CD14-positive monocyte (primary cell): ENCODE data around the gene PKP2. TPM values are rescaled to one million over a fixed set of nuclear protein-coding genes. Genes with fewer than 3 reads are reported as not detected.

ENCODE experiments used
- DNase-seq, 3 donors: peaks; one replicate each; pipeline ENCODE4 v3.0.0-alpha.2; 2011 to 2022
- H2AFZ ChIP-seq: 2 replicates; pipeline ENCODE4 v1.6.0; 2012; ENCODE audit warnings: mild to moderate bottlenecking, low read depth, low read length, inconsistent platforms; ENCODE audit not compliant: insufficient read depth, poor library complexity, severe bottlenecking
- H3K27ac ChIP-seq, 2 donors: 1 replicate in 1 of 2; 2 replicates in 1 of 2; pipeline ENCODE4 v1.5.1; 2012 to 2013; ENCODE audit warnings: low read length in 2 of 2, control low read depth in 1 of 2, inconsistent platforms in 1 of 2, low read depth in 1 of 2, mild to moderate bottlenecking in 1 of 2
- H3K27me3 ChIP-seq, 2 donors: one replicate each; pipeline versions ENCODE4 v1.6.0 to v1.6.1; 2011 to 2013; ENCODE audit warnings: low read length in 2 of 2; ENCODE audit not compliant: control insufficient read depth in 2 of 2, insufficient read depth in 2 of 2
- H3K36me3 ChIP-seq, 2 donors: replicated peaks in 1 of 2; 1 replicate in 1 of 2; 2 replicates in 1 of 2; pipeline versions ENCODE4 v1.5.1 to v1.6.1; 2012 to 2013; ENCODE audit warnings: low read length in 2 of 2, control low read depth in 1 of 2, inconsistent platforms in 1 of 2, mild to moderate bottlenecking in 1 of 2; ENCODE audit not compliant: insufficient read depth in 2 of 2, control insufficient read depth in 1 of 2
- H3K4me1 ChIP-seq, 2 donors: 1 replicate in 1 of 2; 2 replicates in 1 of 2; pipeline versions ENCODE4 v1.5.1 to v1.6.1; 2012 to 2013; ENCODE audit warnings: low read length in 2 of 2, control low read depth in 1 of 2, inconsistent platforms in 1 of 2, mild to moderate bottlenecking in 1 of 2, moderate library complexity in 1 of 2; ENCODE audit not compliant: insufficient read depth in 2 of 2, control insufficient read depth in 1 of 2
- H3K4me2 ChIP-seq: replicated peaks from 2 replicates; pipeline ENCODE3; 2012; ENCODE audit warnings: low read length, moderate library complexity, mild to moderate bottlenecking; ENCODE audit not compliant: poor library complexity, severe bottlenecking; ENCODE audit errors: extremely low read depth
- H3K4me3 ChIP-seq, 3 experiments: fragments of 200-600 bp in 1 of 3; sonication (generic) in 1 of 3; replicated peaks in 1 of 3; 1 replicate in 2 of 3; 2 replicates in 1 of 3; pipeline ENCODE4 v1.5.1; 2011 to 2013; ENCODE audit warnings: low read length in 3 of 3, mild to moderate bottlenecking in 3 of 3, control low read depth in 2 of 3, low read depth in 2 of 3, inconsistent platforms in 1 of 3, moderate library complexity in 1 of 3
- H3K79me2 ChIP-seq: 2 replicates; pipeline ENCODE4 v1.6.0; 2012; ENCODE audit warnings: mild to moderate bottlenecking, control low read depth, inconsistent platforms, low read length, moderate library complexity; ENCODE audit not compliant: insufficient read depth
- H3K9ac ChIP-seq: 2 replicates; pipeline ENCODE4 v1.6.0; 2017; ENCODE audit warnings: low read length, mild to moderate bottlenecking; ENCODE audit not compliant: insufficient read depth, poor library complexity, severe bottlenecking
- H3K9me3 ChIP-seq, 2 donors: replicated peaks in 1 of 2; 1 replicate in 1 of 2; 2 replicates in 1 of 2; pipeline versions ENCODE4 v1.5.1 to v1.6.1; 2012 to 2013; ENCODE audit warnings: low read length in 2 of 2, control low read depth in 1 of 2; ENCODE audit not compliant: control insufficient read depth in 1 of 2, insufficient read depth in 1 of 2
- H4K20me1 ChIP-seq: 2 replicates; pipeline ENCODE4 v1.6.0; 2012; ENCODE audit warnings: mild to moderate bottlenecking, low read length, control low read depth, moderate library complexity; ENCODE audit not compliant: insufficient read depth
- H3K27ac Mint-ChIP-seq, 7 donors: one replicate each; pipeline ENCODE4 v1.8.0; 2020; ENCODE audit warnings: mild to moderate bottlenecking in 7 of 7, mixed read lengths in 7 of 7, moderate library complexity in 6 of 7, inconsistent platforms in 2 of 7
- H3K27me3 Mint-ChIP-seq, 3 donors: one replicate each; pipeline ENCODE4 v1.8.0; 2021 to 2022; ENCODE audit warnings: low read depth in 3 of 3, mild to moderate bottlenecking in 3 of 3, mixed read lengths in 3 of 3, moderate library complexity in 3 of 3, inconsistent platforms in 1 of 3
- H3K36me3 Mint-ChIP-seq, 2 donors: one replicate each; pipeline ENCODE4 v1.8.0; 2020; ENCODE audit warnings: mixed read lengths in 2 of 2, inconsistent platforms in 1 of 2, mild to moderate bottlenecking in 1 of 2
- H3K4me1 Mint-ChIP-seq: one replicate; pipeline ENCODE4 v1.8.0; 2020; ENCODE audit warnings: mild to moderate bottlenecking, mixed read lengths
- H3K4me3 Mint-ChIP-seq, 2 donors: one replicate each; pipeline ENCODE4 v1.8.0; 2020; ENCODE audit warnings: mild to moderate bottlenecking in 2 of 2, mixed read lengths in 2 of 2, moderate library complexity in 1 of 2
- H3K9me3 Mint-ChIP-seq, 7 donors: one replicate each; pipeline ENCODE4 v1.8.0; 2020 to 2022; ENCODE audit warnings: mixed read lengths in 7 of 7, mild to moderate bottlenecking in 6 of 7, moderate library complexity in 6 of 7, inconsistent platforms in 2 of 7
- CTCF ChIP-seq: fragments of 200-600 bp; IDR thresholded peaks from one replicate; pipeline ENCODE4 v1.8.0; 2022; ENCODE audit warnings: antibody characterized with exemption, mild to moderate bottlenecking
- WGBS: methylation state at CpG from one replicate; pipeline ENCODE4 v1.1.5; 2013; ENCODE audit warnings: missing lambda C conversion rate; ENCODE audit not compliant: insufficient coverage; 5-methylcytosine and 5-hydroxymethylcytosine counted together
- intact Hi-C, 2 donors: fragments of 100-400 bp; cut with micrococcal nuclease; formaldehyde crosslinking; loops; one replicate each; pipeline versions ENCODE4 v1.15.0 to v1.15.1; 2023
- polyA plus RNA-seq, 3 donors: library from polyadenylated mRNA; depleted of rRNA in 1 of 3; unstranded in 2 of 3; stranded (reverse) in 1 of 3; fragments of 300-500 nt in 2 of 3; fragments of >200 nt in 1 of 3; fragmentation: Illumina TruSeq in 2 of 3; gene quantifications; 1 replicate in 2 of 3; 2 replicates in 1 of 3; pipeline ENCODE4 v1.2.3, GENCODE V29; 2012 to 2021

The PKP2 gene
- polyA plus RNA-seq, 3 donors: 0.95 to 3.1 (median 2.9) TPM

GRCh38 chr12:32768518-32768917 is 128.1 kb downstream of the PKP2 start:
- Mint-ChIP-seq H3K9me3 (peaks cover 0 to 1% (median 0%) of the 10 kb centered on the region in 7 donors), H3K4me1 (peaks cover 2% of the 10 kb centered on the region), H3K27ac (no peak overlapping the region), H3K4me3 (no peak overlapping the region), H3K27me3 (peaks cover 2 to 12% (median 7%) of the 10 kb centered on the region in 3 donors), H3K36me3 (no peaks in the 10 kb centered on the region)
- Histone ChIP-seq H3K4me1 (no peaks in the 10 kb centered on the region), H3K9me3 (no peaks in the 10 kb centered on the region), H3K79me2 (no peaks in the 10 kb centered on the region), H3K4me3 (no peak overlapping the region), H4K20me1 (no peaks in the 10 kb centered on the region), H3K36me3 (no peaks in the 10 kb centered on the region), H3K27me3 (peaks cover 2 to 3% of the 10 kb centered on the region in 2 donors), H3K27ac (no peak overlapping the region), H3K9ac (no peak overlapping the region), H2AFZ (no peak overlapping the region), H3K4me2 (no peak overlapping the region)
- WGBS: 89% methylated on average over 3 of the region's 4 CpGs
- no peak for TF ChIP-seq CTCF
- intact Hi-C loops: no loop called here
- DNase-seq: no peak

DNA sequence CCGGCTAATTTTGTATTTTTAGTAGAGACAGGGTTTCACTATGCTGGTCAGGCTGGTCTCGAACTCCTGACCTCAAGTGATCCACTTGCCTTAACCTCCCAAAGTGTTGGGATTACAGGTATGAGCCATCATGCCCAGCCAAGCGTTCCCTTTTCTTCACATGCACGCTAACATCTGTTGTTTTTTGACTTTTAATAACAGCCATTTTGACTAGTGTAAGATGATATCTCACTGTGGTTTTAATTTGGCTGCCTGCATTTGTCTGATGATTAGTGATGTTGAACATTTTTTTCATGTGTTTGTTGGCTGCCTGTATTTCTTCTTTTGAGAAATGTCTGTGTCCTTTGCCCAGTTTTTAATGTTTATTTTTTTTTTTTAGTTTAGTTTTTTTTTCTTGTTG is 130.7 kb downstream of the PKP2 start:
- Histone ChIP-seq H3K9me3 (no peaks in the 10 kb centered on the region), H3K79me2 (no peaks in the 10 kb centered on the region), H3K27ac (no peak overlapping the region), H3K27me3 (peaks cover 0 to 2% of the 10 kb centered on the region in 2 donors), H3K36me3 (no peaks in the 10 kb centered on the region), H3K4me2 (no peak overlapping the region), H2AFZ (no peak overlapping the region), H3K9ac (no peak overlapping the region), H4K20me1 (no peaks in the 10 kb centered on the region), H3K4me3 (no peak overlapping the region), H3K4me1 (peaks cover 14 to 16% of the 10 kb centered on the region in 2 donors)
- H3K27ac Mint-ChIP-seq: no peak overlapping the region
- H3K27me3 Mint-ChIP-seq: peaks cover 2 to 11% (median 5%) of the 10 kb centered on the region in 3 donors
- no peak for DNase-seq
- intact Hi-C loops: no loop called here
- H3K9me3 Mint-ChIP-seq: no peaks in the 10 kb centered on the region
- no peak overlapping the region for H3K4me3 Mint-ChIP-seq
- H3K36me3 Mint-ChIP-seq: no peaks in the 10 kb centered on the region
- H3K4me1 Mint-ChIP-seq: peaks cover 15% of the 10 kb centered on the region
- WGBS: no CpG with 5 or more reads among the region's 4 CpGs
- TF ChIP-seq CTCF: no peak
